Activated CD8-positive, alpha-beta memory T cell treated with anti-CD3 and anti-CD28 coated beads for 4 hours (primary cell): ENCODE data around the gene LRRC3.

Source experiments
- DNase-seq, 2 donors: peaks; one replicate each; pipeline ENCODE4 v3.0.0-alpha.2; 2020; ENCODE audit warnings: low read depth in 2 of 2

LRRC3 gene

DNA sequence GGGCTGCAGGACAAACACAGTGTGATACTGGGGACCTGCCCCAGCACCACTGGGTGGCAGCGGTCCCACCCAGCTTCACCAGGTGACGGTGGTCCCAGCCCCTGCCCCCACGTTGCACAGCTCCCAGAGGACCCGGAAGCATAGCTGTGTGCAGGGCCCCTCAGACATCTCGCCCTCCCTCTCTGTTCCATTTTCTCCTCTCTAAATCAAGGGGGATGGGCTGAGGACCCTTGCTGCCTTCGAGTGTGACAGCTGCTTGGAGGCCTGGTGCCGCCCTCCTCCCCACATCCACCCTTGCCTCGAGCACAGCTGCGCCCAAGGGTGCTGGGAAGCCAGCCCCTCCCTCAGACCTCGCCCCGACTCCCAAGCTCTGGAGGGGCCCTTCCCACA is 16.1 kb upstream of the LRRC3 start:
- no peak for DNase-seq

DNA sequence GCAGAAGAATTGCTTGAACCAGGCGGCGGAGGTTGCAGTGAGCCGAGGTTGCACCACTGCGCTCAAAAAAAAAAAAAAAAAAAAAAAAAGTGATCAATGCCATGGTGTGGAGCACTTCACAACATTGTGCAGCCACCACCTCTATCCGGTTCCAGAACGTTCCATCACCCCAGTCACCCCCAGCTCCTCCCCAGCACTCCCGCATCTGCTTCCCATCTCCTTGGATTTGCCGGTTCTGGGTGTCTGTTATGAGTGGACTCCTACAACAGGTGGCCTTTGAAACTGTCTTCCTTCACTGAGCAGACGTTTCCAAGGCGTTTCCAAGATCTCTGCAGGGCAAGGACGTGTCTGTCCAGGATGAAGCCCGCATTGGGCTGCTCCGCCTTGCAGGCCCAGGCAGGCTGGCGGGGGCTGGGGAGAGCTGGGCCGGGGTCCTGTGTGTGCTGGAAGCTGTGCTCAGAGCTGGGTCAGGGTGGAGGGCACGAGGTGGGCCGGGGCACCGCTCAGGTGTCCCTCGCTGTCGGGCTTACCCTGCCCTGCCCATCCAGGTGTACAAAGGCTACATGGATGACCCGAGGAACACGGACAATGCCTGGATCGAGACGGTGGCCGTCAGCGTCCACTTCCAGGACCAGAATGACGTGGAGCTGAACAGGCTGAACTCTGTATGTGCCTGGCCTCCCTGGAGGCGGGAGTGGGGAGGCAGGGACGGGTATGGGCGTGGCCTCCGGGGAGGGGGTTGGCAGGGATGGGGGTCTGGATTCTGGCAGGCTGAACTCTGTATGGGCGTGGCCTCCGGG is 14.9 kb upstream of the LRRC3 start:
- DNase-seq: no peak

DNA sequence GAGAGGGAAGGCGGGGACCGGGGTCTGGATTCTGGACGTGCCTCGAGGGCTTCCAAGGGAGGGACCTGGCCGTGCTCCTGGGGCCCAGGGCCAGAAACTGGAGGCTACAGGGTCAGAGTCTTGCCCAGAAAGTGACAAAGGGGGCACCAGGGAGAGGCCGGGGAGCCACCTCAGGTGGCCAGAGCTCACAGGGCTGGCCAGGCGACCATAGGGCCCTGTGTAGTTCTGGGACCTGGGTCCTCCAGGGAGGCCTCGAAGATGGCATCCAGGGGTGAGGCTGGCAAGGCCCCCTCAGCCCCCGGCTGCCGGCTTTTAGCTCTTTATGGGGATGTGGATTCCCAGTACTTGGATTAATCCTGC is 14.3 kb upstream of the LRRC3 start:
- DNase-seq: no peak

- DNase-seq: no peak
These were observed 13.6 kb upstream of the LRRC3 start for GRCh38 chr21:44441581-44442265.

GRCh38 chr21:44442266-44443125 is 12.8 kb upstream of the LRRC3 start:
- no peak for DNase-seq

GRCh38 chr21:44443291-44443890 is 11.9 kb upstream of the LRRC3 start:
- DNase-seq: no peak

- no peak for DNase-seq
These were observed 11.4 kb upstream of the LRRC3 start for GRCh38 chr21:44443891-44444285.

GRCh38 chr21:44444286-44444931 is 10.9 kb upstream of the LRRC3 start:
- no peak for DNase-seq

DNA sequence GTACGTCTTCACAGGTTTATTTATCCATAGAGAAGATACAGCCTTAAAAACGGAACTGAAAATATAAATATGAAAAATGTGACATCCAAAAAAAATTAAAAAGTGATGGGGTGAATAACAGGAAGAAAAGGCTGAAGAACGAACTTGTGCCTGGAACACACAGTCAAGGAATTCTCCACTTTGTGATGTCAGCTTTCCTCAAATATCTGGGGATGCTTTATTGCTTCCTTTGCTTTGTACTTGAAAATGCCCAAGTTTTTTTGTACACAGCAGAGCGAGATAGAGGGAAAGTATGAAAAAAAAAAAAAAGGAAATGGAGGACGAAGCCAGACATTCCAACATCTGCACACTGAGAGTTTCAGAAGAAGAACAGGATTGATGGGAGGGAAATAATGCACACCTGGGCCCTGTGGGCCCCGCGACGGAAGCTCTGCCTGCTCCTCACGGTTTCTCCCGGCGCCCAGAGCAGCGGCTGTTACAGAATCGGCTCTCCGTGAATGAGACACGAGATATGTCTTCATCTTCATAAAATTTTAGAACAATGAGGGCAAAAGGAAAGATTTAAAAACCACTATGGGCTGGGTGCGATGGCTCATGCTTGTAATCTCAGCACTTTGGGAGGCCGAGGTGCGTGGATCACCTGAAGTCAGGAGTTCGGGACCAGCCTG is 10.0 kb upstream of the LRRC3 start:
- no peak for DNase-seq

DNA sequence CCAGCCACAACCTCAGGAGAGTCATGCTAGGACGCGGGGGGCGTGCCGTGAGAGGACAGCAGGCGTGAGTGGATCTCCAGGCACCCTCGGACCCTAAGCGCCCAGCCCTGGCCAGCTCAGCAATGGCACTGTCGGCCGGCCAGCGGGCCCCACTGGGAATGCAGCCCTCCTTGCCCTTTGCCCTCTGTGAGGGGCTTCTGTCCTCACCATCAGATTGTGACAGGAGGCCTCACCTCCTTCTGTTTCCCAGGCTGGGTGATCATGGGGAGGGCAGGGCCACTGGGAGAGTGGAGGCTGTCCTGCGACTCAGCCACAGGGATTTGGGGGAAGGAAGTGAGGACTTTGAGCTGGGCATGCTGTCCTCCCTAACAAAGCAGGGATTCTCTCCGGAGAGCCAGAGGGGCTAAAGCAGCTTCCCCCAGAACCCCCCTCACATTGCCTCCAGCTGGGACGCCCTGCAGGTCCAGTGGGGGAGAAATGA is 6.6 kb upstream of the LRRC3 start:
- no peak for DNase-seq

DNA sequence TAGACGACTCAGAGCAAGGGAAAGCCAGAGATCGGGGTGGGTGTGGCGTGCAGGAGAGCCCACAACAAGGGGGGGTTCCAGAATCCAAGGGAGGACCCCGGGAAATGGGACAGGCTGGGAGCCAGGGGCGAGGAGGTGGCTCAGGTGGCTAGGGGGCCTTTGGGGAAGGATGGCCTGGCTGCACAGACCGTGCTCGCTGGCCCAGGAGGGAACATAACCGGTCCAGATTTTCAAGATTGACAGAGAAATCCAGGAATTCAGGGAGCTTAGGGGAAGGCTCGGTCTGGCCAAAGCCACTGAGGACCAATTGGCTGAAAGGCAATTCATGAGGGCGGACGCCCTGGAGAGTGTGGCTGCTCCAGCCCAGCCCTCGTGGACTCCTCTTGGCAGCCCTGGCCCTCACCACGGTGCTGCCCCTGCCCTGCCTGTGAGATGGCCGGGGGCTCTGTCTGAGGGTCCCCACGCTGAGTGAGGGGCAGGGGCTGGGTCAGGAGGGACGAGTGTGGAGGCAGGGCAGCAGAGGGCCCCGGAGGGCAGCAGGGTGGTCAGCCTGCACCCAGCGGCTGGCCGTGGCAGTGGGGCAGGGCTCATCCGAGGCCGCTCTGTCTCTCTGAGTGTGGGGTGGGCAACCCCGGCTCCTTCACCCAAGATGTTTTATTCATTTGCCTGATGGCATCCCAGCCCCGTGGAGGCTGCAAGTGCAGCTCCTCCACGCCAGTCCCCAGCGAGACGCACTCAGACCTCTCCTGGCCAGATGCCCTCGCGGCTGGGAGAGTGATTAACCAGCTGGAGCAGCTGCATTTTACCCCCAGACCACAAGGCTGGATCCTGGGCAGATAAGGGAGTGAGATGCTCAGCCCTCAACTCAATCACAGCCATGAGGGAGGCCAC is 5.6 kb upstream of the LRRC3 start:
- DNase-seq: no peak

- DNase-seq: no peak
These were observed 4.9 kb upstream of the LRRC3 start for GRCh38 chr21:44450402-44450801.

- DNase-seq: no peak
These were observed 4.3 kb upstream of the LRRC3 start for GRCh38 chr21:44450999-44451398.

- DNase-seq: no peak
These were observed 2.2 kb upstream of the LRRC3 start for GRCh38 chr21:44453120-44453519.

DNA sequence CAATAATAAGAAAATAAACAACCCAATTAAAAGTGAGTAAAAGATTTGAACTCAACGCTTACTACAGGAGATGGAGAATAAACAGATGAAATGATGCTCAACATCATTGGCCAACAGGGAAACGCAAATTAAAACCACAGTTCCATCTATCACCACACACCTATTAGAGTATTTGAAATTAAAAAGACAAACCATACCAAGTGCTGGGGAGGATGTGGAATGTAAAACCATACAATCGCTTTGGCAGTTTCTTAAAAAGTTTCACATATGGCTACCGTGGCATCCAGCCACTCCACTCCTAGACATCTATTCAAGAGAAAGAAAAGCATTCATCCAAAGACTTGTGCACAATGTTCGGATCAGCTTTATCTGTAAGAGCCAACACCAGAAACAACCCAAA is 1.3 kb upstream of the LRRC3 start:
- no peak for DNase-seq

DNA sequence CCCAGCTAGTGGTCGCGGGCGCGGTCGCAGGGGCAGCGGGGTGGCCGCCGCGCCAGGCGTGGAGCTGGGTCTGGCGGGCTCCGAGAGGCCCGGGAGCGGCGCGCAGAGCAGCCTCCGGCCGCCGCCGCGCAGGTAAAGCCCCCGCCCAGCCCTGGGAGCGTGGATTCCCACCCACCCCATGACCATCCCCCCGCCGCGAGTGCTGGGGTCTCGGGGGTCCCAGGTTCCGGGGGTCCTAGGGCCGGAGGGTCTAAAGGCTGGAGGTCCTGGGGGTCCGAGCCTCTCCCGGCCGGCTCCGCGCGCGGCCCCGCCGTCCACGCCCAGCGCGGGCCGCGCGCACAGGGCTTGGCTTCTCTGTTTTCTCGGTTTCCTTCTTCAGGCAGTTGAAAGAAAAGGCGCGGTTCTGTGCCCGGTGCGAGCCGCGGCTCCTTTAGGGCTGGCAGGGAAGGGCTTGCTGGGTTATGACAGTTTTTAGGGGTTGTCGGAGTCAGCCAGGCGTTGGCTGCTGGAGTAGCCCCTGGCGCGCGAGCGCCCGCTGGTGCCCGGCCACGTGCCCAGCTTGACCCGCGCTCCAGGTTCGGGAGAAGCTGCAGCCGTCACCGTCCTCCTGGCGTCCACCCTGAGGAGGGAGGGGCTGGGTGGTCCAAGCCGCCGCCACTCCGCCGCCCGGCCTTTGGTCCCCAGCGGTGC is 359 bp downstream of the LRRC3 start:
- no peak for DNase-seq

DNA sequence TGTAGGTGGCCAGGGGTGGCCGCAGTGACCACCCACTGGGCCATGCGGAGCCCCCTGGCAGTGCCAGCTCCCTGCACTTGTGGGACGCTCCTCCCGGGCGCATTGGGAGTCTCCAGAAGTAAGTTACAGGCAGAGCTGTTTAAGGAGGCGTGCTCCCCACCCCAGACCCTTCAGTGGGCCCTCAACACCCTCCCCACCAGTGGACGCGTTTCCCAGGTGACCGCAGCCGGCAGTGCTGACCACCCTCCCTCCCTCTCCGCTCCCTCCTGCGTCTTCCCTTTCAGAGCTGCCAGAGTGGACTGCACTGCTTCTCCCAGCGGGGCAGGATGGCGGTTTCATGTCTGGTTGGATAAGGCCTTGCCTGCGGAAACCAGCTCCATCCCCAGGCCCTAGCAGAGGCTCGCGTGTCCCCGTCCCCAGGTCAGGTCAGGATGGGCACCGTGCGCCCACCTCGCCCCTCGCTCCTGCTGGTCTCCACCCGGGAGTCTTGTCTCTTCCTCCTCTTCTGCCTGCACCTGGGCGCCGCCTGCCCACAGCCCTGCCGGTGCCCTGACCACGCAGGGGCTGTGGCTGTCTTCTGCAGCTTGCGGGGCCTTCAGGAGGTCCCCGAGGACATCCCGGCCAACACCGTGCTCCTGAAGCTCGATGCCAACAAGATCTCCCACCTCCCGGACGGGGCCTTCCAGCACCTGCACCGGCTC is 1.1 kb downstream of the LRRC3 start:
- no peak for DNase-seq

DNA sequence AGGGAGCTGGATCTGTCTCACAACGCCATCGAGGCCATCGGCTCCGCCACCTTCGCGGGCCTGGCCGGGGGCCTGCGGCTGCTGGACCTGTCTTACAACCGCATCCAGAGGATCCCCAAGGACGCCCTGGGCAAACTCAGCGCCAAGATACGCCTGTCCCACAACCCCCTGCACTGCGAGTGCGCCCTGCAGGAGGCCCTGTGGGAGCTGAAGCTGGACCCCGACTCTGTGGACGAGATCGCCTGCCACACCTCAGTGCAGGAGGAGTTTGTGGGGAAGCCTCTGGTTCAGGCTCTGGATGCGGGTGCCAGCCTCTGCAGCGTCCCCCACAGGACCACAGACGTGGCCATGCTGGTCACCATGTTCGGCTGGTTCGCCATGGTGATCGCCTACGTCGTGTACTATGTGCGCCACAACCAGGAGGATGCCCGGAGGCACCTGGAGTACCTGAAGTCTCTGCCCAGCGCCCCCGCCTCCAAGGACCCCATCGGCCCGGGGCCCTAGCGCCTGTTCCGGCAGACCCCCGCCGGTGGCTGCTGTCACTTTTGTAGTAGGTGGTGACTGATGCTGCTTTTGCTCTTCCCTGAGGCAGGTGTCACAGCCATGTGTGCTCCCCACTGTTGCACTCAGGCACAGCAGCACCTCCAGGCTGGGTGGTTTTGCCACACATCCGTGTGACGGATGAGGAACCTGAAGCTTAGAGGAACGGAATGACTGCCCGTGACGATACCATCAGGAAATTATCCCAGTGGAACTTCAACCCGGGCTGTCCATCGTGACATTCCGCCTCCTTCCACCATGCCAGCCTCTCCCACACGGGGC is 1.8 kb downstream of the LRRC3 start:
- no peak for DNase-seq
